Epithelial cell of proximal tubule (primary cell): ENCODE measurements around the gene PRRT1. TPM values are rescaled to one million over a fixed set of nuclear protein-coding genes. Genes with fewer than 3 reads are reported as not detected.
"Not testable (repeated sequence)": the region's sequence is repeated elsewhere in the genome, so short reads cannot be mapped to it uniquely, and the experiment has no call there.

ENCODE experiments used
- DNase-seq: peaks from one replicate; pipeline ENCODE4 v3.0.0-alpha.2; 2011; ENCODE audit warnings: low read depth
- H3K4me3 ChIP-seq: 2 replicates; pipeline ENCODE4 v1.5.1; 2011; ENCODE audit warnings: low read depth, mild to moderate bottlenecking, low read length
- total RNA-seq: library from RNA; depleted of rRNA; stranded (reverse); fragments of >200 nt; gene quantifications from 2 replicates; pipeline ENCODE4 v1.2.3, GENCODE V29; 2015
- TF ChIP-seq, protein P1 (sequence below): conservative IDR thresholded peaks from 2 replicates; pipeline ENCODE4 v1.5.1; 2012; ENCODE audit warnings: low read depth, mild to moderate bottlenecking, low read length

PRRT1 gene
- total RNA-seq, 1 donor from 2014 or later = not detected

DNA sequence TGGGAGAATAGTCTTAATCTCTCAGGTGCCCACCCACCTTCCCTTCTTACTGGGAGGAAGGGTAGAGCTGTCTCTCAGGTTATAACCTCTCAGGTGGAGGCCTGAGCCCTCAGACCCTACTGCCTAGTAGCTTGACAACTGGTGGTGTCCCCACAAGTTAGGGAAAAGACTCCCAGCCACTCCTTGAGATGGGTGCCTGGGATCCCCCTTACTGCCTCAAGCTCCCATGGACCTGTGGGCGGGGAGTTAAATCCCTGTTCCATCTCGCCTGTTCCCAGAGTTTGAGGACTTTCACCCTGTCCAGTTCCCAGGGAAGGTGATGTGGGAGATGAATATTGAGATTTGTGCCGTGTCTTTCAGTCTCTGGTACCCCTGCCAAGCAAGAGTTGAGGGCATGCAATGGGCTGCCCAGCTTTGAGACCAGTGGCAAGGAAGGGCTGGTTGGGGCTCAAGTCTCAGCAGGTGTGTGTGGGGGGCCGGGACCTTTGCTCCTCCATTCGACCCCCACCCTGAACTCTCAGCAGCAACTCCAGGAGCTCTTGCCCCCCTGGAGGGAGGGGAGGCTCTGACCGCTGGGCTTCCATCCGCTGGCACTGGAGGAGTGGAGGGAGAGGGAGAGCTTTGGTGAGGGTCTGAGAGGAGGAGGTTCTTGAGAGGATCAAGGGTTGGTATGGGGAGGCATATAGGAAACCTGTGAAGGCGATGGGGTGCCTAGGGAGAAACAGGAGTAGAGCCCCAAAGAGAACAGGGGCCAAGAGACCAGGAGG is 39.4 kb upstream of the PRRT1 start:
- DNase-seq = no peak
- TF ChIP-seq, protein P1, sequence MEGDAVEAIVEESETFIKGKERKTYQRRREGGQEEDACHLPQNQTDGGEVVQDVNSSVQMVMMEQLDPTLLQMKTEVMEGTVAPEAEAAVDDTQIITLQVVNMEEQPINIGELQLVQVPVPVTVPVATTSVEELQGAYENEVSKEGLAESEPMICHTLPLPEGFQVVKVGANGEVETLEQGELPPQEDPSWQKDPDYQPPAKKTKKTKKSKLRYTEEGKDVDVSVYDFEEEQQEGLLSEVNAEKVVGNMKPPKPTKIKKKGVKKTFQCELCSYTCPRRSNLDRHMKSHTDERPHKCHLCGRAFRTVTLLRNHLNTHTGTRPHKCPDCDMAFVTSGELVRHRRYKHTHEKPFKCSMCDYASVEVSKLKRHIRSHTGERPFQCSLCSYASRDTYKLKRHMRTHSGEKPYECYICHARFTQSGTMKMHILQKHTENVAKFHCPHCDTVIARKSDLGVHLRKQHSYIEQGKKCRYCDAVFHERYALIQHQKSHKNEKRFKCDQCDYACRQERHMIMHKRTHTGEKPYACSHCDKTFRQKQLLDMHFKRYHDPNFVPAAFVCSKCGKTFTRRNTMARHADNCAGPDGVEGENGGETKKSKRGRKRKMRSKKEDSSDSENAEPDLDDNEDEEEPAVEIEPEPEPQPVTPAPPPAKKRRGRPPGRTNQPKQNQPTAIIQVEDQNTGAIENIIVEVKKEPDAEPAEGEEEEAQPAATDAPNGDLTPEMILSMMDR = no peak
- peak overlapping the region; percentile 82 for H3K4me3 ChIP-seq

DNA sequence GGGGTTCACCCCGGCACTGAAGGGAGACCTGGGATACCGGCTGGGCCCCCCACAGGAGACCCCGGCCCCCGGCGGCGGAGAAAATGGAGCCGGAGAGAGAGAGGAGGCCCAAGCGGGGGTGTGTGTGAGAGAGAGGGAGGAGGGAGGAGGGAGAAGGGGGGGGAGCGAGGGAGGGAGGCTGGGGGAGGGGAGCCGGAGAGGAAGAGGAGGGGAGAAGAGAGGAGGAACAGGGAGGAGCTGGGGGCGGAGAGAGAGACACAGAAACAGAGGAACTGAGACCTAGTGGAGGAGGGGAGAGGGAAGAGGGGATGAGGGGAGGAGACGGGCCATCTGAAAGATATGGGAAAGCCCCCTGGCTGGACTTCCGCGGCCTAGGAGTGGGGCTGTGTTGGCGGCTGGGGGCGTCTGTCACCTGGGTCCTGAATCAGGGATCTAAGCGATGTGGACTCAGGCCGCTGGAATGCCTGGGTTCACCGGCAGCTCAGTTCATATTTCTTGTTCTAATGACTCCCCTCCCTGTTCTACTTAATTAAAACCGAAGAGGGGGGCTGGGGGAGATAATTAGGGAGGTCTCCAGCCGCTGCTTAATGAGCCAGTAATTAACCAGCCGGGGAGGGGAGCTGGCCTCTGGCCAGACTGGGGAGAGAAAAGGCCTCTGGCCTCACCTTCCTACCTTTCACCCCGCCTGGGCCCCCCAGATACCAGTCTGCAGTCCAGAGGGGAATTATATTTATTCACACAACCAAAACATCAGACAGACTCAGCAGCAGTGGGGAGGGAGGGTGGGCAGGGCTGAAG is 38.5 kb upstream of the PRRT1 start, which contains the start of gene PBX2:
Gene PBX2 (minus strand): TSS at position 149 of the 798 bp plus-strand sequence. CDS start 287 bp downstream, outside the sequence.
- DNase-seq = no peak
- TF ChIP-seq, protein P1 = no peak
- peak within 1 kb of the TSS; percentile 82 for H3K4me3 ChIP-seq

DNA sequence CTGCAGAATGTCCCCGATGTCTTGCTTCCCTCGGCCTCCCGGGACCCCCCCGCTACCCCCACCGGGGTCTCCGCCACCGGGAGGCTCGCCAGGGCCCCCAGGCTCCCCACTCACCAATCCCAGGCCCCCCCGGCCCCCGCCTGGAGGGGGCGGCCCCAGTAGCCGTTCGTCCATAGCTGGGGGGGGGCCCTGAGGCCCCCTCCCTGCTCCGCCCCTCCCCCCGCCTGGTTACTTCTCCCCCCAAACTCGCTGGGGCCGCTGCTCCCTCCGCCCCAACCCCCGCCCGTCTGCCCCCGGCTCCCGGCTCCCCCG is 38.0 kb upstream of the PRRT1 start:
- H3K4me3 ChIP-seq = peak overlapping the region; percentile 82
- DNase-seq = no peak
- TF ChIP-seq, protein P1 = no peak

DNA sequence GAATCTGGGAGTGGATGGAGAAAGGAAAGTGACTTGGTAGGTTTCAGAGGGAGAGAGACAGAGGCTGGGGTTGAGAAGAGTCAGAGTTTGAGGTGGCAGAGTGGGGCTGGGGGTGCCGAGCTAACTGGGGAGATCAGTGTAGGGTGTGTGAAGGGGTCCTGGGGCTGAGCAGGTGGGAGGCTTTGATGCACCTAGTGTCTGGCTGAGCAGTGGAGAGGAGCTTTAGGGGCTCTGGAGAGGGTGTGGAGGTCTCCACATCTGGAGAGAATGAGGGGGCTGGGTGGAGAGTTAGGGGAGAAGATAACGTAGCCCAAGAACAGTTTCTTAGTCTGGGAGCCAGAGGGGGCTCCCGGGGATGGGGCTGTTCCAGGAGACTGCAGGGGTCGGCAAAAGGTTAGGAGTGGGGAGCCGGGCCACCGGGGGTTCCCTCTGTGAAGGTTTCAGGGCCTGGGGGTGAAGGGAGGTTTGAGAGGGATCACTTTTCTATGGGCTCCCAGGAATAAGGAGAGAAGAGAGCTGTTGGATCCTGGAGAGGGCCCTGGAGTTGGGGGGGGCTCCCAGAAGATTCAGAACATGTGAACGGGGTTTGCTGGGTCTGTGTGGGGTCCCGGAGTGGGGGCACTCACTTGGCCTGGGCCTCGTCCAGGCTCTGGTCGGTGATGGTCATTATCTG is 37.5 kb upstream of the PRRT1 start:
- TF ChIP-seq, protein P1 = no peak
- DNase-seq = no peak
- H3K4me3 ChIP-seq = peak overlapping the region; percentile 82

DNA sequence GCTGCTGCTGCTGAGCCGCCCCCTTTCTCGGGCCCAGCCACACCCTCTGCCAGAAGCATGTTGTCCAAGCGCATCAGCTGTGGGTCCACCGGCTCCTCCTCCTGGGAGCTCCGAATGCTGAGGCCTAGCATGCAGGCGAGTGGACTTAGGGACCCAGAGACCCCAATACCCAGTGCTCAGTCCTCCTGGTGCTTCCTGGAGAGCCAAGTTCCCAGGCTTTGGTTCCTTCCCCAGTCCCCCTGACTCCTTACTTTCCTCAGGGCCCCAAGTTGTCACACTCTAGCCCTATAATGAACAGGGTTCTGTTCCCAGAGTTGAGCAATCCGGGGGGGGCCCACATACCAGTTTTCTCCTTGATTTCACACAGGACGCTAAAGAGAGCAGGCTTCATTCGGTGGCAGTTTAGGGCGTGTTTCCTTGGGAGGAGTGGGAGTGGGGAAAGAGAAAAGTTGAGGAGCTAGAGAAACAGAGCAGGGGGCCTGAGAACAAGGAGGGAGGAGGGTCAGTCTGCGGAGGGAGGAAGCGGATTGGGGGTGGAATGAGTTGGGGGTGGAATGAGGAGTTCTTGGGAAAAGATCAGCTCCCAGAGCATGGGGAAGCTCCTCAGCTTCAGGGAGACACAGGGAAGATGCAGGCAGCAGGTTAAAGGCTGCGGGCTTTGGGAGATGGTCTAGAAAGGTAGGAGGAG is 36.8 kb upstream of the PRRT1 start:
- TF ChIP-seq, protein P1 = no peak
- H3K4me3 ChIP-seq = peak overlapping the region; percentile 82
- DNase-seq = no peak

DNA sequence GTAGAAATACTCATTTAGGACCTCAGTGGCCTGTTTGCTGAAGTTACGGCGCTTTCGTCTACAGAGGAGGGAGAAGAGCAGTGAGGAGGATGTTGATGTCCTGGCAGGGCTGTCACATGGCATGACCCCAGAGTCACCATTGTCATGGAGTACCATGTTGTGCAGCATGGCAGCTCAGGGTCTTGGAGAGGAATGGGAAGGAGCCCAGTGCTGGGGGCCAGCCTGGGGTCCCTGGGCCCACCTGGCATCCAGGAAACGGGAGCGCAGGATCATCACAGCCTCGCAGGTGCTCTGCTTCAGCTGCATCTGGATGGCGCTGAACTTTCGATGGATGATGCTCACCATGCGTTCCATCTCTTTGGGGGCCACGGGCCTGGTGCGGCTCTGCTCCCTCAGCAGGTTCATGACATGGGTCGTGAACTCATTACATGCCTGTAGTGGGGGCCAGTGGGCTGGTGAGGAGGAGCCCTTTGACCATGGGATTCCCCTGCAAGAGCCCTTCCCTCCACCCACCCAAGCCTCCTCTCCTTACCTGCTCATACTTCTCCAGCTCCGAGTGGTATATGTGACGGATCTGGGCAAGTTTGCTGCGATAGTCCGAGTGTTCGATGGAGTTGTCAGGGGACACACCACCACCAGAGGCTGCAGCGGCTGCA is 36.1 kb upstream of the PRRT1 start:
- peak overlapping the region; percentile 82 for H3K4me3 ChIP-seq

More for the DNA sequence above, 36.1 kb upstream of the PRRT1 start:
- not testable (repeated sequence) for DNase-seq
